HEK293 (cell line): ENCODE data around the gene AIG1.

ENCODE experiments used
- GLIS1 ChIP-seq: fragments of 450-650 bp; formaldehyde crosslinking; IDR thresholded peaks from 2 replicates; pipeline ENCODE4 v1.5.1; 2016; ENCODE audit warnings: missing biosample characterization, missing genetic modification characterization
- MEIS1 ChIP-seq: sonication (generic); formaldehyde crosslinking; IDR thresholded peaks from 2 replicates; pipeline ENCODE4 v1.8.1; 2022; ENCODE audit warnings: missing genetic modification reagents, mild to moderate bottlenecking, borderline replicate concordance
- ZBTB1 ChIP-seq: fragments of 450-650 bp; formaldehyde crosslinking; IDR thresholded peaks from 2 replicates; pipeline ENCODE4 v1.5.1; 2016; ENCODE audit warnings: missing biosample characterization, missing genetic modification characterization
- ZFP3 ChIP-seq: fragments of 450-650 bp; formaldehyde crosslinking; IDR thresholded peaks from 2 replicates; pipeline ENCODE4 v1.5.1; 2016; ENCODE audit warnings: low read depth, missing biosample characterization, missing genetic modification characterization
- ZNF10 ChIP-seq: fragments of 450-650 bp; formaldehyde crosslinking; IDR thresholded peaks from 2 replicates; pipeline ENCODE4 v1.5.1; 2017; ENCODE audit warnings: missing biosample characterization, missing genetic modification characterization
- ZNF138 ChIP-seq: fragments of 450-650 bp; formaldehyde crosslinking; IDR thresholded peaks from 2 replicates; pipeline ENCODE4 v1.5.1; 2016; ENCODE audit warnings: missing biosample characterization, missing genetic modification characterization, borderline replicate concordance
- ZNF292 ChIP-seq: fragments of 450-650 bp; formaldehyde crosslinking; IDR thresholded peaks from 2 replicates; pipeline ENCODE4 v1.5.1; 2016; ENCODE audit warnings: low read depth, missing biosample characterization, missing genetic modification characterization, borderline replicate concordance
- TF ChIP-seq, protein P1 (sequence below): fragments of 450-650 bp; formaldehyde crosslinking; IDR thresholded peaks from 2 replicates; pipeline ENCODE4 v1.5.1; 2016; ENCODE audit warnings: missing biosample characterization, missing genetic modification characterization
- TF ChIP-seq, protein P2 (sequence below): fragments of 450-650 bp; formaldehyde crosslinking; IDR thresholded peaks from 2 replicates; pipeline ENCODE4 v1.5.1; 2016; ENCODE audit warnings: missing biosample characterization, missing genetic modification characterization
- TF ChIP-seq, protein P3 (sequence below): fragments of 450-650 bp; formaldehyde crosslinking; IDR thresholded peaks from 2 replicates; pipeline ENCODE4 v1.5.1; 2016; ENCODE audit warnings: missing biosample characterization, missing genetic modification characterization
- TF ChIP-seq, protein P4 (sequence below): fragments of 450-650 bp; formaldehyde crosslinking; IDR thresholded peaks from 2 replicates; pipeline ENCODE4 v1.5.1; 2016; ENCODE audit warnings: missing biosample characterization, missing genetic modification characterization

DNA sequence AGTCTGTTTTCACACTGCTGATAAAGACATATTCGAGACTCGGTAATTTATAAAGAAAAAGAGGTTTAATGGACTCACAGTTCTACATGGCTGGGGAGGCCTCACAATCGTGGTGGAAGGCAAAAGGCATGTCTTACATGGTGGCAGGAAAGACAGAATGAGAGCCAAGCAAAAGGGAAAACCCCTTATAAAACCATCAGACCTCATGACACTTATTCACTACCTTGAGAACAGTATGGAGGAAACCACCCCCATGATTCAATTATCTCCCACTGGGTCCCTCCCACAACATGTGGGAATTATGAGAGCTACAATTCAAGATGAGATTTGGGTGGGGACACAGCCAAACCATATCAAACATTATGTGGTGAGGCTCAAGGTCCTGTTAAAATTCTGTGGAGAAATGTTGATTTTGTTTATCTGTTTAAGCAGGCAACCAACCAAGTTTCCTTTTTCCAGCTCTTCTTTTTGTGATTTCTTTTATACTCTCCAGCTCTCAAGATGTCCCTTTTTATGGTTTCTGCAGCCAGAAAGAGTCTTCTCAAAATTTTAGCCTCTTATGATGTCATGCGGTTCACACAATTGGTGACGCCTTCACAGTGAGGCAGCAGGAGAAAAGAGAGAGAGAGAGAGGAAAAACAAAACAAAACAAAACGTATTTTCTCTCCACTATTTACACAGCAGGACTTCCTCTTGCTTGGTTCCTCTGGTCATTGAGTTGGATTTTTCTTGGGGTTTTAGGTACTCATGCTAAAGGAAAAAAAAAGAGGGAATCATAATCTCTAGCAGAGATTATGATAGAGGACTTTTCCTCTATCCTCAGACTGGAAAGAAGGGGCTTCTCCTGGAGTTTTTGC, 18.0 kb downstream of the AIG1 start:
- TF ChIP-seq, protein P1, sequence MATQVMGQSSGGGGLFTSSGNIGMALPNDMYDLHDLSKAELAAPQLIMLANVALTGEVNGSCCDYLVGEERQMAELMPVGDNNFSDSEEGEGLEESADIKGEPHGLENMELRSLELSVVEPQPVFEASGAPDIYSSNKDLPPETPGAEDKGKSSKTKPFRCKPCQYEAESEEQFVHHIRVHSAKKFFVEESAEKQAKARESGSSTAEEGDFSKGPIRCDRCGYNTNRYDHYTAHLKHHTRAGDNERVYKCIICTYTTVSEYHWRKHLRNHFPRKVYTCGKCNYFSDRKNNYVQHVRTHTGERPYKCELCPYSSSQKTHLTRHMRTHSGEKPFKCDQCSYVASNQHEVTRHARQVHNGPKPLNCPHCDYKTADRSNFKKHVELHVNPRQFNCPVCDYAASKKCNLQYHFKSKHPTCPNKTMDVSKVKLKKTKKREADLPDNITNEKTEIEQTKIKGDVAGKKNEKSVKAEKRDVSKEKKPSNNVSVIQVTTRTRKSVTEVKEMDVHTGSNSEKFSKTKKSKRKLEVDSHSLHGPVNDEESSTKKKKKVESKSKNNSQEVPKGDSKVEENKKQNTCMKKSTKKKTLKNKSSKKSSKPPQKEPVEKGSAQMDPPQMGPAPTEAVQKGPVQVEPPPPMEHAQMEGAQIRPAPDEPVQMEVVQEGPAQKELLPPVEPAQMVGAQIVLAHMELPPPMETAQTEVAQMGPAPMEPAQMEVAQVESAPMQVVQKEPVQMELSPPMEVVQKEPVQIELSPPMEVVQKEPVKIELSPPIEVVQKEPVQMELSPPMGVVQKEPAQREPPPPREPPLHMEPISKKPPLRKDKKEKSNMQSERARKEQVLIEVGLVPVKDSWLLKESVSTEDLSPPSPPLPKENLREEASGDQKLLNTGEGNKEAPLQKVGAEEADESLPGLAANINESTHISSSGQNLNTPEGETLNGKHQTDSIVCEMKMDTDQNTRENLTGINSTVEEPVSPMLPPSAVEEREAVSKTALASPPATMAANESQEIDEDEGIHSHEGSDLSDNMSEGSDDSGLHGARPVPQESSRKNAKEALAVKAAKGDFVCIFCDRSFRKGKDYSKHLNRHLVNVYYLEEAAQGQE = no peak
- TF ChIP-seq, protein P2, sequence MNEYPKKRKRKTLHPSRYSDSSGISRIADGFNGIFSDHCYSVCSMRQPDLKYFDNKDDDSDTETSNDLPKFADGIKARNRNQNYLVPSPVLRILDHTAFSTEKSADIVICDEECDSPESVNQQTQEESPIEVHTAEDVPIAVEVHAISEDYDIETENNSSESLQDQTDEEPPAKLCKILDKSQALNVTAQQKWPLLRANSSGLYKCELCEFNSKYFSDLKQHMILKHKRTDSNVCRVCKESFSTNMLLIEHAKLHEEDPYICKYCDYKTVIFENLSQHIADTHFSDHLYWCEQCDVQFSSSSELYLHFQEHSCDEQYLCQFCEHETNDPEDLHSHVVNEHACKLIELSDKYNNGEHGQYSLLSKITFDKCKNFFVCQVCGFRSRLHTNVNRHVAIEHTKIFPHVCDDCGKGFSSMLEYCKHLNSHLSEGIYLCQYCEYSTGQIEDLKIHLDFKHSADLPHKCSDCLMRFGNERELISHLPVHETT (tag by site-specific recombination) = no peak
- TF ChIP-seq, protein P3, sequence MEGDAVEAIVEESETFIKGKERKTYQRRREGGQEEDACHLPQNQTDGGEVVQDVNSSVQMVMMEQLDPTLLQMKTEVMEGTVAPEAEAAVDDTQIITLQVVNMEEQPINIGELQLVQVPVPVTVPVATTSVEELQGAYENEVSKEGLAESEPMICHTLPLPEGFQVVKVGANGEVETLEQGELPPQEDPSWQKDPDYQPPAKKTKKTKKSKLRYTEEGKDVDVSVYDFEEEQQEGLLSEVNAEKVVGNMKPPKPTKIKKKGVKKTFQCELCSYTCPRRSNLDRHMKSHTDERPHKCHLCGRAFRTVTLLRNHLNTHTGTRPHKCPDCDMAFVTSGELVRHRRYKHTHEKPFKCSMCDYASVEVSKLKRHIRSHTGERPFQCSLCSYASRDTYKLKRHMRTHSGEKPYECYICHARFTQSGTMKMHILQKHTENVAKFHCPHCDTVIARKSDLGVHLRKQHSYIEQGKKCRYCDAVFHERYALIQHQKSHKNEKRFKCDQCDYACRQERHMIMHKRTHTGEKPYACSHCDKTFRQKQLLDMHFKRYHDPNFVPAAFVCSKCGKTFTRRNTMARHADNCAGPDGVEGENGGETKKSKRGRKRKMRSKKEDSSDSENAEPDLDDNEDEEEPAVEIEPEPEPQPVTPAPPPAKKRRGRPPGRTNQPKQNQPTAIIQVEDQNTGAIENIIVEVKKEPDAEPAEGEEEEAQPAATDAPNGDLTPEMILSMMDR = no peak
- no peak for TF ChIP-seq GLIS1 (tag by site-specific recombination)
- TF ChIP-seq ZNF10 (tag by site-specific recombination) = no peak
- TF ChIP-seq ZNF292 (tag by site-specific recombination) = no peak
- TF ChIP-seq ZNF138 (tag by site-specific recombination) = no peak
- TF ChIP-seq, protein P4, sequence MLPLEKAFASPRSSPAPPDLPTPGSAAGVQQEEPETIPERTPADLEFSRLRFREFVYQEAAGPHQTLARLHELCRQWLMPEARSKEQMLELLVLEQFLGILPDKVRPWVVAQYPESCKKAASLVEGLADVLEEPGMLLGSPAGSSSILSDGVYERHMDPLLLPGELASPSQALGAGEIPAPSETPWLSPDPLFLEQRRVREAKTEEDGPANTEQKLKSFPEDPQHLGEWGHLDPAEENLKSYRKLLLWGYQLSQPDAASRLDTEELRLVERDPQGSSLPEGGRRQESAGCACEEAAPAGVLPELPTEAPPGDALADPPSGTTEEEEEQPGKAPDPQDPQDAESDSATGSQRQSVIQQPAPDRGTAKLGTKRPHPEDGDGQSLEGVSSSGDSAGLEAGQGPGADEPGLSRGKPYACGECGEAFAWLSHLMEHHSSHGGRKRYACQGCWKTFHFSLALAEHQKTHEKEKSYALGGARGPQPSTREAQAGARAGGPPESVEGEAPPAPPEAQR (tag by site-specific recombination) = no peak
- TF ChIP-seq MEIS1 (CRISPR knock-in tag) = no peak
- no peak for TF ChIP-seq ZFP3 (tag by site-specific recombination)
- TF ChIP-seq ZBTB1 (tag by site-specific recombination) = no peak
